ENCODE data around the gene UNC79.

UNC79 gene

DNA sequence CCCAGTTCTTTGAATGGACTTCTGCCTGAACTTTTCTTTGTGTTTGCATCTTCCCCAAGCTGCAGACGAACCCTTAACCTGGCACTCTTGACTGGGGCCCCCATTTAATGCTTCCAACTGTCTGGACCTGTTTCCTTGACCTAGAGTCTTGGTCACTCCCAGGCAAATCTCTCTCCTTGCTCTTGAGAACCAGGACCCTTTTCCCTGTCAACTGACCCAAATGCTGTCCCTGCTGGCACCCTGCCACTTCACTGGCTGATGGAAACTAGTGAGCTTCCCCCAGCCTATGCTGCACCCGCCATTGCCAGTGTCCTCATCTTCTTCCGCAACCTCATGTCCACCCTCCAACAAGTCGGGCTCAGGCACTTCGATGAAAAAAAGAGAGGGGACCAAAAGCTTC is 278.1 kb downstream of the UNC79 start:
- CTCF ChIA-PET: no interaction called here
- no peaks in the 10 kb centered on the region for H3K4me1 ChIP-seq (ENCODE audit: control insufficient read depth, insufficient read depth, low read length)

DNA sequence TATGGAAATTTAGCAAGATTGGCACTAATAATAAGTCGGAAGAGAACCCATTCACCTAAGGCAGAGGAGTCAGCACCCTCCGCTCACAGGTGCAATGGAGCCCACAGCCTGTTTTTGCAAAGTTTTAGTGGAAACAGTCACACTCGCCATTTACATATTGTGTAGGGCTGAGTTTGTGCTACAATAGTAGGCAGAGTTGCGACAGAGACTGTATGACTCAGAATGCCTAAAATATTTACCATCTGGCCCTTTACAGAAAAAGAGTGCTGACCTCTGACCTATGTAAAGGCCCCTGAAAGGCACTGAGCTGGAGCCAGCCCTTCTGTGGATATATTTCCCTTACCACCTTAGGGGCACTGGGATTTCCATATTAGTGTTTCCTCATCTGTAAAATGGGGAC is 278.5 kb downstream of the UNC79 start:
- Histone ChIP-seq H3K9me3 (ENCODE audit: control insufficient read depth, insufficient read depth, low read depth, low read length) (no peaks in the 10 kb centered on the region), H3K27ac (ENCODE audit: extremely low read depth, low read depth, low read length) (no peak overlapping the region), H3K4me1 (ENCODE audit: control insufficient read depth, insufficient read depth, low read length) (no peaks in the 10 kb centered on the region), H3K36me3 (ENCODE audit: control insufficient read depth in 2 of 2, insufficient read depth in 1 of 2, low read length in 2 of 2) (no peaks in the 10 kb centered on the region), H3K4me3 (ENCODE audit: low read depth, low read length) (no peak overlapping the region)
- ChIA-PET POLR2A (no interaction called here), CTCF (no interaction called here)
- no peak for TF ChIP-seq ZNF146 (tag by site-specific recombination; IDR thresholded peaks at IDR 0.05)
- TF ChIP-seq, protein P1, sequence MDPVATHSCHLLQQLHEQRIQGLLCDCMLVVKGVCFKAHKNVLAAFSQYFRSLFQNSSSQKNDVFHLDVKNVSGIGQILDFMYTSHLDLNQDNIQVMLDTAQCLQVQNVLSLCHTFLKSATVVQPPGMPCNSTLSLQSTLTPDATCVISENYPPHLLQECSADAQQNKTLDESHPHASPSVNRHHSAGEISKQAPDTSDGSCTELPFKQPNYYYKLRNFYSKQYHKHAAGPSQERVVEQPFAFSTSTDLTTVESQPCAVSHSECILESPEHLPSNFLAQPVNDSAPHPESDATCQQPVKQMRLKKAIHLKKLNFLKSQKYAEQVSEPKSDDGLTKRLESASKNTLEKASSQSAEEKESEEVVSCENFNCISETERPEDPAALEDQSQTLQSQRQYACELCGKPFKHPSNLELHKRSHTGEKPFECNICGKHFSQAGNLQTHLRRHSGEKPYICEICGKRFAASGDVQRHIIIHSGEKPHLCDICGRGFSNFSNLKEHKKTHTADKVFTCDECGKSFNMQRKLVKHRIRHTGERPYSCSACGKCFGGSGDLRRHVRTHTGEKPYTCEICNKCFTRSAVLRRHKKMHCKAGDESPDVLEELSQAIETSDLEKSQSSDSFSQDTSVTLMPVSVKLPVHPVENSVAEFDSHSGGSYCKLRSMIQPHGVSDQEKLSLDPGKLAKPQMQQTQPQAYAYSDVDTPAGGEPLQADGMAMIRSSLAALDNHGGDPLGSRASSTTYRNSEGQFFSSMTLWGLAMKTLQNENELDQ (tag by site-specific recombination; IDR thresholded peaks at IDR 0.05; ENCODE audit: low read depth): no peak
- TF ChIP-seq ZNF175 (tag by site-specific recombination; IDR thresholded peaks at IDR 0.05): no peak
- no peak for TF ChIP-seq ZNF23 (tag by site-specific recombination; IDR thresholded peaks at IDR 0.05; ENCODE audit: borderline replicate concordance)
- TF ChIP-seq, protein P2, sequence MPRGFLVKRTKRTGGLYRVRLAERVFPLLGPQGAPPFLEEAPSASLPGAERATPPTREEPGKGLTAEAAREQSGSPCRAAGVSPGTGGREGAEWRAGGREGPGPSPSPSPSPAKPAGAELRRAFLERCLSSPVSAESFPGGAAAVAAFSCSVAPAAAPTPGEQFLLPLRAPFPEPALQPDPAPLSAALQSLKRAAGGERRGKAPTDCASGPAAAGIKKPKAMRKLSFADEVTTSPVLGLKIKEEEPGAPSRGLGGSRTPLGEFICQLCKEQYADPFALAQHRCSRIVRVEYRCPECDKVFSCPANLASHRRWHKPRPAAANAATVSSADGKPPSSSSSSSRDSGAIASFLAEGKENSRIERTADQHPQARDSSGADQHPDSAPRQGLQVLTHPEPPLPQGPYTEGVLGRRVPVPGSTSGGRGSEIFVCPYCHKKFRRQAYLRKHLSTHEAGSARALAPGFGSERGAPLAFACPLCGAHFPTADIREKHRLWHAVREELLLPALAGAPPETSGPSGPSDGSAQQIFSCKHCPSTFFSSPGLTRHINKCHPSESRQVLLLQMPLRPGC (tag by site-specific recombination; IDR thresholded peaks at IDR 0.05): no peak

More for the DNA sequence above, 278.1 kb downstream of the UNC79 start:
- Histone ChIP-seq H3K4me3 (ENCODE audit: low read depth, low read length) (no peak overlapping the region), H3K36me3 (ENCODE audit: control insufficient read depth in 2 of 2, insufficient read depth in 1 of 2, low read length in 2 of 2) (no peaks in the 10 kb centered on the region), H3K27ac (ENCODE audit: extremely low read depth, low read depth, low read length) (no peak overlapping the region), H3K9me3 (ENCODE audit: control insufficient read depth, insufficient read depth, low read depth, low read length) (no peaks in the 10 kb centered on the region)
- POLR2A ChIA-PET: no interaction called here
- TF ChIP-seq ZNF324 (tag by site-specific recombination; IDR thresholded peaks at IDR 0.05) (no peak), ZNF626 (tag by site-specific recombination; IDR thresholded peaks at IDR 0.05) (no peak), ZNF561 (tag by site-specific recombination; IDR thresholded peaks at IDR 0.05; ENCODE audit: borderline replicate concordance) (no peak), ZBTB21 (tag by site-specific recombination; IDR thresholded peaks at IDR 0.05) (no peak), MYNN (tag by site-specific recombination; IDR thresholded peaks at IDR 0.05; ENCODE audit: borderline replicate concordance) (no peak)
- TF ChIP-seq, protein P3, sequence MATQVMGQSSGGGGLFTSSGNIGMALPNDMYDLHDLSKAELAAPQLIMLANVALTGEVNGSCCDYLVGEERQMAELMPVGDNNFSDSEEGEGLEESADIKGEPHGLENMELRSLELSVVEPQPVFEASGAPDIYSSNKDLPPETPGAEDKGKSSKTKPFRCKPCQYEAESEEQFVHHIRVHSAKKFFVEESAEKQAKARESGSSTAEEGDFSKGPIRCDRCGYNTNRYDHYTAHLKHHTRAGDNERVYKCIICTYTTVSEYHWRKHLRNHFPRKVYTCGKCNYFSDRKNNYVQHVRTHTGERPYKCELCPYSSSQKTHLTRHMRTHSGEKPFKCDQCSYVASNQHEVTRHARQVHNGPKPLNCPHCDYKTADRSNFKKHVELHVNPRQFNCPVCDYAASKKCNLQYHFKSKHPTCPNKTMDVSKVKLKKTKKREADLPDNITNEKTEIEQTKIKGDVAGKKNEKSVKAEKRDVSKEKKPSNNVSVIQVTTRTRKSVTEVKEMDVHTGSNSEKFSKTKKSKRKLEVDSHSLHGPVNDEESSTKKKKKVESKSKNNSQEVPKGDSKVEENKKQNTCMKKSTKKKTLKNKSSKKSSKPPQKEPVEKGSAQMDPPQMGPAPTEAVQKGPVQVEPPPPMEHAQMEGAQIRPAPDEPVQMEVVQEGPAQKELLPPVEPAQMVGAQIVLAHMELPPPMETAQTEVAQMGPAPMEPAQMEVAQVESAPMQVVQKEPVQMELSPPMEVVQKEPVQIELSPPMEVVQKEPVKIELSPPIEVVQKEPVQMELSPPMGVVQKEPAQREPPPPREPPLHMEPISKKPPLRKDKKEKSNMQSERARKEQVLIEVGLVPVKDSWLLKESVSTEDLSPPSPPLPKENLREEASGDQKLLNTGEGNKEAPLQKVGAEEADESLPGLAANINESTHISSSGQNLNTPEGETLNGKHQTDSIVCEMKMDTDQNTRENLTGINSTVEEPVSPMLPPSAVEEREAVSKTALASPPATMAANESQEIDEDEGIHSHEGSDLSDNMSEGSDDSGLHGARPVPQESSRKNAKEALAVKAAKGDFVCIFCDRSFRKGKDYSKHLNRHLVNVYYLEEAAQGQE (tag by site-specific recombination; IDR thresholded peaks at IDR 0.05): no peak
- TF ChIP-seq, protein P4, sequence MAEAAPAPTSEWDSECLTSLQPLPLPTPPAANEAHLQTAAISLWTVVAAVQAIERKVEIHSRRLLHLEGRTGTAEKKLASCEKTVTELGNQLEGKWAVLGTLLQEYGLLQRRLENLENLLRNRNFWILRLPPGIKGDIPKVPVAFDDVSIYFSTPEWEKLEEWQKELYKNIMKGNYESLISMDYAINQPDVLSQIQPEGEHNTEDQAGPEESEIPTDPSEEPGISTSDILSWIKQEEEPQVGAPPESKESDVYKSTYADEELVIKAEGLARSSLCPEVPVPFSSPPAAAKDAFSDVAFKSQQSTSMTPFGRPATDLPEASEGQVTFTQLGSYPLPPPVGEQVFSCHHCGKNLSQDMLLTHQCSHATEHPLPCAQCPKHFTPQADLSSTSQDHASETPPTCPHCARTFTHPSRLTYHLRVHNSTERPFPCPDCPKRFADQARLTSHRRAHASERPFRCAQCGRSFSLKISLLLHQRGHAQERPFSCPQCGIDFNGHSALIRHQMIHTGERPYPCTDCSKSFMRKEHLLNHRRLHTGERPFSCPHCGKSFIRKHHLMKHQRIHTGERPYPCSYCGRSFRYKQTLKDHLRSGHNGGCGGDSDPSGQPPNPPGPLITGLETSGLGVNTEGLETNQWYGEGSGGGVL (tag by site-specific recombination; IDR thresholded peaks at IDR 0.05): no peak

Measured in HEK293 (cell line).